Measurements from ENCODE around the gene IL17RE. TPM values are rescaled to one million over a fixed set of nuclear protein-coding genes. Genes with fewer than 3 reads are reported as not detected.

IL17RE gene
- total and polyA plus RNA-seq, 12 donors, result 0.22 to 4.3 (median 1.5) TPM

- no peaks in the 10 kb centered on the region for H3K9me3 ChIP-seq (replicated peaks in 1 of 3)
- intact Hi-C loops (cut with DNase I), result loop anchor here in 1 of 2 donors (10.0 kb wide), 1 partner anchor 216 kb away; no protein-coding TSS in a partner anchor
- DNase-seq, result no peak
- no peak overlapping the region for H3K27ac ChIP-seq
- 68 to 98% (median 88%) methylated on average over 6 to 10 of the region's 10 CpGs for WGBS, 4 donors
- no peaks in the 10 kb centered on the region for H3K27me3 ChIP-seq
- TF ChIP-seq, protein P1, sequence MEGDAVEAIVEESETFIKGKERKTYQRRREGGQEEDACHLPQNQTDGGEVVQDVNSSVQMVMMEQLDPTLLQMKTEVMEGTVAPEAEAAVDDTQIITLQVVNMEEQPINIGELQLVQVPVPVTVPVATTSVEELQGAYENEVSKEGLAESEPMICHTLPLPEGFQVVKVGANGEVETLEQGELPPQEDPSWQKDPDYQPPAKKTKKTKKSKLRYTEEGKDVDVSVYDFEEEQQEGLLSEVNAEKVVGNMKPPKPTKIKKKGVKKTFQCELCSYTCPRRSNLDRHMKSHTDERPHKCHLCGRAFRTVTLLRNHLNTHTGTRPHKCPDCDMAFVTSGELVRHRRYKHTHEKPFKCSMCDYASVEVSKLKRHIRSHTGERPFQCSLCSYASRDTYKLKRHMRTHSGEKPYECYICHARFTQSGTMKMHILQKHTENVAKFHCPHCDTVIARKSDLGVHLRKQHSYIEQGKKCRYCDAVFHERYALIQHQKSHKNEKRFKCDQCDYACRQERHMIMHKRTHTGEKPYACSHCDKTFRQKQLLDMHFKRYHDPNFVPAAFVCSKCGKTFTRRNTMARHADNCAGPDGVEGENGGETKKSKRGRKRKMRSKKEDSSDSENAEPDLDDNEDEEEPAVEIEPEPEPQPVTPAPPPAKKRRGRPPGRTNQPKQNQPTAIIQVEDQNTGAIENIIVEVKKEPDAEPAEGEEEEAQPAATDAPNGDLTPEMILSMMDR (IDR thresholded peaks at IDR 0.05), result no peak
- TF ChIP-seq POLR2A (IDR thresholded peaks at IDR 0.05), result no peak
- H3K4me1 ChIP-seq (replicated peaks in 1 of 2), result no peaks in the 10 kb centered on the region
- peaks cover 0 to 20% of the 10 kb centered on the region in 2 donors for H3K36me3 ChIP-seq (replicated peaks in 1 of 2)
- no peak overlapping the region for H3K4me3 ChIP-seq
Measured at GRCh38 chr3:9940746-9941145, 38.1 kb downstream of the IL17RE start.

GRCh38 chr3:9942164-9942563 is 39.5 kb downstream of the IL17RE start:
- Histone ChIP-seq H3K4me1 (replicated peaks in 1 of 2) (peaks cover 0 to 13% of the 10 kb centered on the region in 2 donors), H3K36me3 (replicated peaks in 1 of 2) (peaks cover 0 to 13% of the 10 kb centered on the region in 2 donors), H3K4me3 (no peak overlapping the region), H3K9me3 (replicated peaks in 1 of 3) (no peaks in the 10 kb centered on the region), H3K27me3 (no peaks in the 10 kb centered on the region), H3K27ac (no peak overlapping the region)
- TF ChIP-seq POLR2A (IDR thresholded peaks at IDR 0.05), result no peak
- TF ChIP-seq, protein P1 (IDR thresholded peaks at IDR 0.05), result no peak
- intact Hi-C loops (cut with DNase I), result loop anchor here in 1 of 2 donors (10.0 kb wide), 1 partner anchor 217 kb away; no protein-coding TSS in a partner anchor
- DNase-seq, result no peak
- 88 to 94% (median 92%) methylated on average over 4 of the region's 4 CpGs for WGBS, 4 donors

DNA sequence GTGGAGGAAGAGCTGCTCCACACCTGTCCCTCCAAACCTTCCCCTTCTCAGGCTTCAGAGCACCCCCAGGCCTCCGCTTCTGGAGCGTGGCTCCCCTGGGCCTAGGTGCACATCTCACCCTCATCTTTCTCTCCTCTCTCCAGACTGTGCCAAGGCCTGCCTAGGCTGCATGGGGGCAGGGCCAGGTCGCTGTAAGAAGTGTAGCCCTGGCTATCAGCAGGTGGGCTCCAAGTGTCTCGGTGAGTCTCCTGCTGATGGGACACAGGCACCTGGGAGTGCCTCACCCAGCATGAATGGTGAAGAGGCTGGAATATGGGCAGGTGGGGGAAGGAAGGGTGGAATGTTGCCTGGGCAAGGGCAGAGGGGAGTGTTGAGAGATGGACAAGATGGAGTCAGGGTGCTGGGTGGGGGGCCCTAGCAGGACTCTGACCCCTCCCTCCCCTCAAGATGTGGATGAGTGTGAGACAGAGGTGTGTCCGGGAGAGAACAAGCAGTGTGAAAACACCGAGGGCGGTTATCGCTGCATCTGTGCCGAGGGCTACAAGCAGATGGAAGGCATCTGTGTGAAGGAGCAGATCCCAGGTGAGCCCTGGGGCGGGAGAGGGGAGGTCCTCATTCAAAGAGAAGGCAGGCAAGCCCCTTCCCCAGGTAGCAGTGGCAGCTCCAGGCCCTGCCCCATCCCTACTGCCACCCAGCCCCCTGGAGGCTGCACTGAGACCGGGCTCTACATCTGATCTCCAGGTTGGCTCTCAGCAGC is 40.5 kb downstream of the IL17RE start:
- whole genome bisulfite sequencing, 4 donors, result 87 to 89% (median 88%) methylated on average over 8 to 11 of the region's 11 CpGs
- Histone ChIP-seq H3K27me3 (no peaks in the 10 kb centered on the region), H3K36me3 (replicated peaks in 1 of 2) (peaks cover 0 to 4% of the 10 kb centered on the region in 2 donors), H3K27ac (no peak overlapping the region), H3K4me3 (no peak overlapping the region), H3K9me3 (replicated peaks in 1 of 3) (no peaks in the 10 kb centered on the region), H3K4me1 (replicated peaks in 1 of 2) (peaks cover 5 to 23% of the 10 kb centered on the region in 2 donors)
- intact Hi-C loops (cut with DNase I), result loop anchor here in 1 of 2 donors (10.0 kb wide), 1 partner anchor 218 kb away; no protein-coding TSS in a partner anchor
- no peak for DNase-seq
- no peak for TF ChIP-seq POLR2A (IDR thresholded peaks at IDR 0.05)
- TF ChIP-seq, protein P1 (IDR thresholded peaks at IDR 0.05), result no peak

- Histone ChIP-seq H3K27me3 (no peaks in the 10 kb centered on the region), H3K36me3 (replicated peaks in 1 of 2) (no peaks in the 10 kb centered on the region), H3K9me3 (replicated peaks in 1 of 3) (no peaks in the 10 kb centered on the region), H3K4me1 (replicated peaks in 1 of 2) (peaks cover 5 to 24% of the 10 kb centered on the region in 2 donors), H3K4me3 (no peak overlapping the region), H3K27ac (no peak overlapping the region)
- 89 to 98% (median 90%) methylated on average over 6 to 11 of the region's 11 CpGs for WGBS, 4 donors
- intact Hi-C loops (cut with DNase I), result loop anchor here in 1 of 2 donors (10.0 kb wide), 1 partner anchor 219 kb away; no protein-coding TSS in a partner anchor
- DNase-seq, result no peak
- TF ChIP-seq POLR2A (IDR thresholded peaks at IDR 0.05), result no peak
- TF ChIP-seq, protein P1 (IDR thresholded peaks at IDR 0.05), result no peak
Measured at GRCh38 chr3:9944271-9944670, 41.6 kb downstream of the IL17RE start.
